HL-60 (cell line): ENCODE results near the gene ZDHHC20.

Experiments
- CTCF ChIP-seq: IDR thresholded peaks from one replicate; pipeline ENCODE4 v1.5.1; 2011; ENCODE audit warnings: low read length, control low read depth, inconsistent platforms; ENCODE audit not compliant: insufficient read depth
- POLR2AphosphoS5 ChIP-seq: IDR thresholded peaks from 2 replicates; pipeline ENCODE4 v1.6.1; 2012; ENCODE audit warnings: low read depth

GRCh38 chr13:21413013-21413412 lies 46.1 kb downstream of the ZDHHC20 start:
- TF ChIP-seq CTCF (no peak), POLR2AphosphoS5 (no peak)
